NCI-H226 (cell line): ENCODE data around the gene PLXNA2.
A peak's percentile ranks its signal among the peaks of the same experiment; 100 is the strongest.

Source experiments
- DNase-seq: peaks from one replicate; pipeline ENCODE4 v3.0.0-alpha.2; 2015

The PLXNA2 gene

GRCh38 chr1:208039536-208040332 is 204.4 kb downstream of the PLXNA2 start:
- no peak for DNase-seq

- DNase-seq = no peak
These were observed 205.9 kb downstream of the PLXNA2 start for GRCh38 chr1:208038303-208038702.

GRCh38 chr1:208036918-208037766 is 207.0 kb downstream of the PLXNA2 start:
- no peak for DNase-seq

GRCh38 chr1:208036106-208036808 is 207.9 kb downstream of the PLXNA2 start:
- DNase-seq = no peak

GRCh38 chr1:208034135-208034534 is 210.0 kb downstream of the PLXNA2 start:
- no peak for DNase-seq

- no peak for DNase-seq
These were observed 210.9 kb downstream of the PLXNA2 start for GRCh38 chr1:208033236-208033635.

- no peak for DNase-seq
These were observed 212.3 kb downstream of the PLXNA2 start for GRCh38 chr1:208031932-208032320.

GRCh38 chr1:208031316-208031931 is 212.8 kb downstream of the PLXNA2 start:
- no peak for DNase-seq

GRCh38 chr1:208030288-208031091 is 213.7 kb downstream of the PLXNA2 start:
- no peak for DNase-seq

GRCh38 chr1:208029381-208030287 is 214.6 kb downstream of the PLXNA2 start:
- DNase-seq = peak; percentile 36

- no peak for DNase-seq
These were observed 215.7 kb downstream of the PLXNA2 start for GRCh38 chr1:208028526-208028925.

GRCh38 chr1:208027861-208028260 is 216.3 kb downstream of the PLXNA2 start:
- DNase-seq = no peak

GRCh38 chr1:208026880-208027438 is 217.2 kb downstream of the PLXNA2 start:
- DNase-seq = no peak

GRCh38 chr1:208025031-208025430 is 219.2 kb downstream of the PLXNA2 start:
- no peak for DNase-seq

GRCh38 chr1:208024406-208024805 is 219.8 kb downstream of the PLXNA2 start:
- no peak for DNase-seq

GRCh38 chr1:208019257-208019656 is 224.9 kb downstream of the PLXNA2 start:
- no peak for DNase-seq

GRCh38 chr1:208015255-208015654 is 228.9 kb downstream of the PLXNA2 start:
- no peak for DNase-seq

- no peak for DNase-seq
These were observed 231.0 kb downstream of the PLXNA2 start for GRCh38 chr1:208013210-208013609.

- no peak for DNase-seq
These were observed 231.5 kb downstream of the PLXNA2 start for GRCh38 chr1:208012721-208013120.

GRCh38 chr1:208010487-208011071 is 233.6 kb downstream of the PLXNA2 start:
- peak; percentile 61 for DNase-seq
